ENCODE measurements around the gene FOLR3. TPM values are rescaled to one million over a fixed set of nuclear protein-coding genes. Genes with fewer than 3 reads are reported as not detected.

Gene FOLR3
- total RNA-seq, 5 donors from 2014 or later (not counting 1 experiment from before 2014, with no cell fraction given): not detected

DNA sequence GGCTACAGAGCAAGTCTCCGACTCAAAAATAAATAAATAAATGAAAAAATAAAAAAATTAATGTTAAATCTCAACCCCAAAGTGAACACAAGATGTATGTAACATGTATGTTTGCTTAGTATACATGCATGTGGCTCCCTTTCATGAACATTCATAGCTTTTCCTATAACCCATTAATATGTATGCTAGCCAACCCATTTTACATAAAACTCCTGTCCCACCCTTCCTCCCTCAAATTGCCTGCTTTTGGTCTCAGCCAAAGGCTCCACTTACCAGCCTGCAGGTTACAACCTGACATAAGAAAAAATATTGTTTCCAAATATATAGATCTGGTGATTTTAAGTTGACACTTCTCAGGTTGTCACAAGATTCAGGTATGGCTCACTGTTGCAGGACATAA is 52.7 kb downstream of the FOLR3 start:
- H3K27me3 Mint-ChIP-seq: peaks cover 2% of the 10 kb centered on the region in 2 donors
- H3K27ac ChIP-seq (ENCODE audit: low read length): no peak overlapping the region
- H3K4me3 ChIP-seq (ENCODE audit: control insufficient read depth in 1 of 2, extremely low read depth in 1 of 2, low read length in 1 of 2): no peak overlapping the region
- H3K27me3 ChIP-seq (replicated peaks in 1 of 2; ENCODE audit: control insufficient read depth in 2 of 2, extremely low read depth in 1 of 2, insufficient read depth in 2 of 2, low read length in 1 of 2): peaks cover 0 to 5% of the 10 kb centered on the region in 2 experiments
- CTCF ChIA-PET: no interaction called here
- H3K4me3 Mint-ChIP-seq: no peak overlapping the region
- H3K9me3 Mint-ChIP-seq: no peaks in the 10 kb centered on the region
- no peaks in the 10 kb centered on the region for H3K36me3 ChIP-seq (ENCODE audit: control insufficient read depth in 2 of 2, extremely low read depth in 1 of 2, insufficient read depth in 1 of 2, low read length in 1 of 2)
- H3K27ac Mint-ChIP-seq: no peak overlapping the region
- peaks cover 0 to 1% of the 10 kb centered on the region in 2 experiments for H3K4me1 ChIP-seq (ENCODE audit: control insufficient read depth in 1 of 2, extremely low read depth in 1 of 2, insufficient read depth in 2 of 2, low read length in 2 of 2)
- peaks cover 2 to 3% (median 3%) of the 10 kb centered on the region in 3 donors for H3K4me1 Mint-ChIP-seq
- no CpG with 5 or more reads among the region's 1 CpG for WGBS (ENCODE audit: insufficient coverage)
- POLR2A ChIA-PET: no interaction called here
- H3K9me3 ChIP-seq: no peaks in the 10 kb centered on the region
- no peaks in the 10 kb centered on the region for H3K36me3 Mint-ChIP-seq
- no peak for ATAC-seq (replicated peaks in 1 of 4)
- no peak for DNase-seq

Other genes with a start within 250 kb of the FOLR3 start
- gene XNDC1N, start 207.1 kb upstream of the FOLR3 start, total RNA-seq: 10 to 100 TPM; 17.3 to 24.7 (median 21.5) TPM
- gene RNF121, start 206.7 kb upstream of the FOLR3 start, total RNA-seq: 10 to 100 TPM; 23.9 to 29.1 (median 24.8) TPM
- 10 to 100 TPM; 18.4 to 29.2 (median 22.4) TPM for gene IL18BP, start 136.8 kb upstream of the FOLR3 start, total RNA-seq
- 100 to 1,000 TPM; 237 to 386 (median 343) TPM for gene NUMA1, start 55.2 kb upstream of the FOLR3 start, total RNA-seq
- gene LRRC51, start 54.9 kb upstream of the FOLR3 start, total RNA-seq: 1 to 10 TPM; 2.5 to 5.1 (median 3.7) TPM
- gene LAMTOR1, start 32.4 kb upstream of the FOLR3 start, total RNA-seq: 10 to 100 TPM; 45.7 to 69.3 (median 62.5) TPM
- under 1 TPM in 1 of 5 donors, not detected in 4; 0.28 TPM for gene TOMT, start 29.8 kb upstream of the FOLR3 start, total RNA-seq
- 10 to 100 TPM; 44.8 to 51.0 (median 47.7) TPM for gene ANAPC15, start 23.0 kb upstream of the FOLR3 start, total RNA-seq
- gene FOLR1, start 56.4 kb downstream of the FOLR3 start, total RNA-seq: under 1 TPM in 1 of 5 donors, not detected in 4; 0.25 TPM
- gene FOLR2, start 81.1 kb downstream of the FOLR3 start, total RNA-seq: not detected
- 100 to 1,000 TPM; 112 to 162 (median 147) TPM for gene INPPL1, start 89.0 kb downstream of the FOLR3 start, total RNA-seq
- gene PHOX2A, start 108.5 kb downstream of the FOLR3 start, total RNA-seq: not detected